GM12872 (cell line): ENCODE results near the gene DTD2.

ENCODE experiments used
- TF ChIP-seq, protein P1 (sequence below): IDR thresholded peaks from 3 replicates; pipeline ENCODE4 v1.5.1; 2011; ENCODE audit warnings: low read depth, mild to moderate bottlenecking, low read length, moderate library complexity; ENCODE audit not compliant: insufficient read depth

DTD2 gene

DNA sequence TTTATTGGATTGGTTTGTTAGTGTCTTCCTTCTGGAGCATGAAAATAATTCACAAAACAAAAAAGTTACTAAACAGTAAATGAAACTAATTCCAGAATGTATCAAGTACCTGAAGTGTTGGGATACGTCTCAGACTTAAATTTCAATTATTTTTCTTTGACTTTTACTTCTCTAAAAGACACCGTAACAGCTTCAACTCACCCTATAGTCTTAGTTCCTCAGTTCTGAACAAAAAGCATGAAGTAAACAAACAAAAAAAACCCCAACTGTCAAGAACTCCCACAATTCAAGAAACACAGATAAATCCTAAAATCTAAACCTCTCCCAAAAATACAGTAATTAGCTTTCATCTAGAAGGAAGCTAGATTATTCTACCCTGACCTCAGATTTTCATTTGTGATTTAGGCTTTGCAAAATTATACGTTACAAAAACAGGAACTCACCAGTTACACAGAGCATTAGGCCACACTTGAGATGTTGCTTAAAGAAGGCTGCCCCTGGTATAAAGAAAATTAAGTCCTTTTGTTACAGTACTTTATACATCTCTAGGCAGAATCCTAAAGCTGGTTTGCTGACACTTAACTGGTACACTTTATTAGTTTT lies 47.2 kb downstream of the DTD2 start:
- TF ChIP-seq, protein P1, sequence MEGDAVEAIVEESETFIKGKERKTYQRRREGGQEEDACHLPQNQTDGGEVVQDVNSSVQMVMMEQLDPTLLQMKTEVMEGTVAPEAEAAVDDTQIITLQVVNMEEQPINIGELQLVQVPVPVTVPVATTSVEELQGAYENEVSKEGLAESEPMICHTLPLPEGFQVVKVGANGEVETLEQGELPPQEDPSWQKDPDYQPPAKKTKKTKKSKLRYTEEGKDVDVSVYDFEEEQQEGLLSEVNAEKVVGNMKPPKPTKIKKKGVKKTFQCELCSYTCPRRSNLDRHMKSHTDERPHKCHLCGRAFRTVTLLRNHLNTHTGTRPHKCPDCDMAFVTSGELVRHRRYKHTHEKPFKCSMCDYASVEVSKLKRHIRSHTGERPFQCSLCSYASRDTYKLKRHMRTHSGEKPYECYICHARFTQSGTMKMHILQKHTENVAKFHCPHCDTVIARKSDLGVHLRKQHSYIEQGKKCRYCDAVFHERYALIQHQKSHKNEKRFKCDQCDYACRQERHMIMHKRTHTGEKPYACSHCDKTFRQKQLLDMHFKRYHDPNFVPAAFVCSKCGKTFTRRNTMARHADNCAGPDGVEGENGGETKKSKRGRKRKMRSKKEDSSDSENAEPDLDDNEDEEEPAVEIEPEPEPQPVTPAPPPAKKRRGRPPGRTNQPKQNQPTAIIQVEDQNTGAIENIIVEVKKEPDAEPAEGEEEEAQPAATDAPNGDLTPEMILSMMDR: no peak

DNA sequence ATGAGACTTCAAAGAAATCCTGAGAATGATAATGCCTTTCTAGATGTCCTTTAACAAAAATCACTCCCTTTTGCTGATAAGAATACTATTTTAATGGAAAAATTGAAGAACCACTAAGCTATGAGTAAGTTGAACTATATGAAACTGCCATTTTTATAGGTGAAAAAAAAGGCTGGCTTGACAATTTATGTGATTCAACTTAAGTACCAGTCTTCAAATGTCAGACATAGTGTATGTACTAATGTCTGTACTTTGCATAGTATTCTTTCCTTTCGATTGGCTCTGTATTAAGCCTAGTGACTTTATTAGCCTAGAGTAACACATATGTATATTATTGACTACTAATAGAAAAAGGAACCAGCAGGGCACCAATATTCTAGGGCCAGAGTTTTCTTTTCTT lies 48.9 kb downstream of the DTD2 start:
- TF ChIP-seq, protein P1: no peak

GRCh38 chr14:31405599-31406232 lies 51.6 kb downstream of the DTD2 start:
- TF ChIP-seq, protein P1: no peak

DNA sequence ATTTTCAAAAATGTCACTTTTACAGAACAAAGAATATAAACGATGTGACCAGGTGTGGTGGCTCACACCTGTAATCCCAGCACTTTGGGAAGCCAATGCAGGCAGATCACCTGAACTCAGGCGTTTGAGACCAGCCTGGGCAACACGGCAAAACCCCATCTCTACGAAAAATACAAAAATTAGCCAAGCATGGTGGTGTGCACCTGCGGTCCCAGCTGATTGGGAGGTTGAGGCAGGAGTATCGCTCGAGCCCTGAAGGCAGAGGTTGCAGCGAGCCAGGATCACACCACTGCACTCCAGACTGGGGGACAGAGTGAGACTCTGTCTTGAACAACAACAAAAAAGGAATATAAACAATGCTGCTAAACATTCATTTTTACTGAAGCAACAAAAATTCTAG lies 52.2 kb downstream of the DTD2 start:
- TF ChIP-seq, protein P1: no peak

- TF ChIP-seq, protein P1: no peak
These were observed 53.6 kb downstream of the DTD2 start for GRCh38 chr14:31403707-31404106.

DNA sequence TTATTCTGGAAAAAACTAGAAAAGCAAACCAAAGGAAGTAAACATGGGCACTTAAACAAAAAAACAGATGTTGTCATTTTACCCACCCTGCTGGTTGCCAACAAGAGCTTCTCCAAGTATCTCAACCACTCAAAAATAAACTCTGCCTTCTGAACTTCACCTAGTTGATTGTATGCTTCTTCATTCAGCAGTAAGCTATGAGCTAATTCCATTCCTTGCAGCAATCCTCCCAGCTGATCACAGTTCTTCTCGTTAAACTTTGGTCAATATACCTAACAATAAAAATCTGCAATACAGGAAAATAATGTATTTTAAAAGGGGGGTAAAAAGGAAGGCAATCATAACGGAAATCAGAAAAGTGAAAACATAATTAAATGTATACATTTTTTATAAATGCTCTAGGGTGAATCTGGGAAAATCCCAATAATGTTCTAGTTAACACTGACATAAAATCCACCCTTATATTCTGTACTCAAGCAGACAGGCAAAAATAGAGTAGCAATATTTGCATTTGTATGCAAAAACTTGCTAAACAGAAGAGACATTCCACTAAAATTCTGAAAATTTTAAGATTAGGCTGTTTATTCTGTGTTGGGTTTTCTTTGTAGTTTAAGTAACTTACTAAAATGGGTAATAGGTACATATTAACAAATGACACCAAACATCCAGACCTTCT lies 54.4 kb downstream of the DTD2 start:
- TF ChIP-seq, protein P1: no peak

- TF ChIP-seq, protein P1: no peak
These were observed 55.9 kb downstream of the DTD2 start for GRCh38 chr14:31401369-31401932.
